IPS-11a (cell line): ENCODE results near the gene LHFPL6.

Experiments
- H3K4me3 ChIP-seq: one replicate; pipeline ENCODE4 v1.5.1; 2013; ENCODE audit warnings: low read depth, low read length, control low read depth

Gene LHFPL6

DNA sequence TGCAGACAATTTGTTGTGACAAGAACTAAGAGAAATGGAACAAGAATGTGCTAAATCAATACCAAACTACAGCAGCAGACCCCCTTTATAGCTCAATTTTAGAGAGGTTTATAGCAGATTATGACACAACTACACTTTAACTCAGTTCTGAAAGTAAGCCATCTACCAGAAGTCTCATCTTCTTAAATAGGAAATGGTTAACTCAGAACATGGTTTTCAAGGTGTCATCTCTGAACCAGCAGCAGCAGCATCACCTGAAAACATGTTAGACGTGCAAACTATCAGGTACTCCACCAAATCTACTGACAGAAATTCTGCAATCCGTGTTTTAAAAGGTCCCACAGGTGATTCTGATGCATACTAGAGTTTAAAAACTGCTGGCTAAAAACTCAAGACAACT is 6.8 kb downstream of the LHFPL6 start:
- no peak overlapping the region for H3K4me3 ChIP-seq

DNA sequence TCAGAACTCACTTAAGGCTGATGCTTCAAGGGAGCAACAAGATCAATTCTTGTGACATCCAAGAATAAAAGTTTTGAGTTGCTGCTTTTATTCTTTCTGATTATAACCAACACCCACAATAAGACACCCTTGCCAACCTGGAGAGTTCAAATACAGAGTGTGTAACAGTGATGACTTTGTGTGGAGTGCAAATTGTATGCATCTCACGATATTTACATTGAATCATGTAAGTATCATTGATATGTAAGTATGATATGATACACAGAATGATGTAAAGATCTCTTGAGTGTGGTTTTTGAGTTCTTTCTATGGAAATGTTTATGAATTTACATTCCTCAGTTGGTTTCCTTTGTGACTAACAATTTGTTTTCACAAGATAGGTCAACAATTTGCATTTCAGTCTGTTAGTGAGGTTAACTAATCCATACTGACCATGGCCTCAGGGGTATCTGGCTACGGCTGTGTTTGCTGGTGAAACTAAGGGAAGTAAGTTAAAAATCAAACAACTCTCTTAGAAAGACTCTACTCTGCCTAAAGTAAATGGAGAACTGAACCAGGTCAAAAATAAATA is 12.4 kb downstream of the LHFPL6 start:
- no peak overlapping the region for H3K4me3 ChIP-seq

DNA sequence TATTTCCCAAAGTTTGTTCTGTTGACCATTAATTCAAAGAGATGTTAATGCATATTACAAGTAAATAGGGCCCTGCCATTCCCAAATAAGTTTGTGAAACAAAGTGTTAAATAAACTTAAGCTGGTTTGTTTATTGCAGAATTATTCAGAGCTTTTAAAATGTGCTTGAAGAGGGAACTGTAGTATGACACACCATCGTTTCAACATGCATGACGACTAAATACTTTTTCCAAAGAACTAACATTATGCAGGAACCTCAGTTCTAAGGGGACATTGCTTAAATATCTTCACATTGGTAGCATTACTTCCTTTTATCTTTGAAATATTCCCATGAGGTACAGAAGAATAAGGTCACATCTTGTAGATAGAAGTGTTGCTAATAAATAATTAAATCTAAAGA is 14.6 kb downstream of the LHFPL6 start:
- no peak overlapping the region for H3K4me3 ChIP-seq

DNA sequence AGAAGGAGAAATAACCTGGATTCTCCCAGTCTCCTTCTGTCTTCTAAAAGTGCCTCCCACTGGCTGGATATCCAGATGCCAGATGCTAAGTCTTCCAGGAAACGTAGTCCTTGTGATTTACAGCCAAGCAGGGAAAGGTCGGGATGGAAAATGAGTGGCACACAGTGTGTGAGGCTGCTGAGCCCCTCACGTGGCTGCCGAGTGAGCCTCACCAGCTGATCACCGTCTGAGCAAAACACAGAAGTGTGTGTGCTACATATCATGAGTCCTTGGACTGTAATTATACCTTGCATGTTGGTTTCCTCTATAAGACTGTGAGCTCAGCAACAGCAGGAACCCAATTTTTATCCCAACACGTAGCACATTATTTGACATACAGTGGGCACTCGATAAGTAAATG is 15.1 kb downstream of the LHFPL6 start:
- H3K4me3 ChIP-seq, result no peak overlapping the region

DNA sequence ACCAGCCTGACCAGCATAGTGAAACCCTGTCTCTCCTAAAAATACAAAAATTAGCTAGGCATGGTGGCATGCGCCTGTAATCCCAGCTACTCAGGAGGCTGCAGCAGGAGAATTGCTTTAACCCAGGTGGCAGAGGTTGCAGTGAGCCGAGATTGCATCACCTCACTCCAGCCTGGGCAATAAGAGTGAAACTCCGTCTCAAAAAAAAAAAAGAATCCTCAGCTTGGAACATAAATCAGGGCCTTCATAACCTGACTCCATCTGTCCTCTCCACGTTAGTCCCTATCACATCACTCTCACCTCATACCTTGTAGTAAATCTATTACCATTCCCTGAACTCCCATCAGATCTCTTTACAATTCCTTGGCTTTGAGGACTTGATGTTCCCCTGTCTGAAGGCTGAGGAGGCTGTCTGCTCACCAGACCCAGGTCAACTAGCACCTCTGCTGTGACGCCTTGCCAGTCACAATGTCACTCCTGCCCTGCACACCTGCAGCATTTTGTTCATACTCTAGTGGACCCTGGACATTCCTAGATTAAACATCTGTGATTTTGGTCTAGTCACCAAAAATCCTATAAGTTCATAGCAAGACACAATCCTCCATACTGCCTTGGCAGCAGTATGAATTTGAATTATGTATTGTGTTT is 15.9 kb downstream of the LHFPL6 start:
- H3K4me3 ChIP-seq, result no peak overlapping the region

DNA sequence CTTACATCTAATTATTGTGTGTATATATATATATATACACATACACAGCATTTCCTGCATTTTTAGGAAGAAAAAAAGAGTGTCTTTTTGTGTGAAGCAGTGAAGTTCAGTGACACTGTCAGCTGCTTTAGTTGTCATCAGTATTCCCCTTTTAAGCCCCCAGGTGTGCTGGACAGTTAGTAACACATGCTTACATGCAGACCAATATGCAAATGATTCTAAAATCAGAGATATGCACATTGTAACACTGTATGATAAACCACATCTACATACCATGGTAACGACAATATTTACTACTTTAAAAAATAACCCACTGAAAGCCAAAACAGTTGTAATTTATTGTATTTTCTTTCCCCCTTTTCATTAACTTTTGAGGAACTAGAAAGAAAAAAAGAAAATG is 16.8 kb downstream of the LHFPL6 start:
- no peak overlapping the region for H3K4me3 ChIP-seq

DNA sequence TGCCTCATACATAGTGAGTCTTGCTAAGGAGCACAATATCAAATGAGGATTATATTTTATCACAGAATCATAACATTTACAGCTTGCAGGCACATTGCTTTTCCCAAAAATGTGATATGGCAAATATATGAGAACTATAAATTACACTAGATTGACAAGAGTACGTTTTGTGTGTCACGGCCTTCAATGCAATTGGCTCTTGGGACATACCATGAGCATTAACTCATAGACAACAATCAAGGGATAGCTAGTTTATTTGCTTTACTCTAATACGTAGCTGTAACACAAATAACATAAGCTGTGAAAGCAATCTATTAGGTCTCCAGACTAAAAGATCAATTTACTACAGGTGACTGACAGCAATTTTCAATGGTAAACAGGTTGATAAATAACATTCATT is 17.8 kb downstream of the LHFPL6 start:
- no peak overlapping the region for H3K4me3 ChIP-seq

DNA sequence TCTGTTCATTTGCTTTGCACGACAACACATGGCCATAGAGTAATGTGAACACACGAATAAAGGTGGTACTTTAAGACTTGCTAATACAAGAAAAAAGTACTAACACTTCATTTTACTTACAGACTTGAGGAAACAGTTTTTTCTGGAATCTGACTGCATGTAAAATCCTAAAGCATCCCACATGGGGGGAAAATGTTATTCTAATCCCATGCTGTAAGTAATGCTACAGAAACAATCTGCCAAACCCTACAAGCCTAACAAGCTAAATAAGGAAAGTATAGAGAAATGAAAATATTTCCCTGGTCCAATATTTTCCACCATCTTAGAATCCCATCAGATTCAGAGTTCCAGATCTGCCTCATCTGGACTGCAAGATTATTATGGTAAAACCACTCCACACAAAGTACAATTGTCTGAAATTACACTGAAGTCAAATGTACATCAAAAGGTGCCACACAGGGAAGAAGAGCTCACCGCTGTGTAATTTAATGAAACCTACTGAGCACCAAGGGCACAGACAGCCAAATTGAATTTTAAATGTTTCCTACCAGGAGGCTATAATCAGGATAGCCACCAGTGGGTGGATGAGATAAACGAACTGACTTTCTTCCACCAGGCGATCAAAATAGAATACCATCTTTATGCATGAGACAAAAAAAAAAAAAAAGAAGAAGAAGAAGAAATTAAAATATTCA is 22.0 kb downstream of the LHFPL6 start:
- H3K4me3 ChIP-seq, result no peak overlapping the region

DNA sequence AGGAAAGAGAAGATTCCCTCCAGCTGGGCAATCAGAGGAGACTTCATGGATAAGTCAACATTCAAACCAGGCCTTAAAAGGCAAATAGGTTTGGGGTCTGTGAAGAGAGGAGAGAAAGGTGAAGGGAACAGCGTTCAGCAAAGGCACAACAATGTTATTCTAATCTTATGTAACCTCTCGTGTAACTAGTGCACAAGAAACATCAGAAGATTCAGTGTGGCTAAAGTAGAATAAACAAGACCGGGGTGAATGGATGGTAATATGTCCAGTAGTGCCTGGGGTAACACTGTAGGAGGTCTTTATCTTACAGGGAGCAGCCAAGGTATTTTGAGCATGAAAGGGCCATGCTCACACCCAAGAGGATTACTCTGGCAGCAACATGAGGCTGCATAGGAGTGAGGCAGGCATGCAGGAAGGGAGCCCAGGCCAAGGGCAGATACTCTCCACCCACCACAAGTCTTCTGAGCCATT is 24.1 kb downstream of the LHFPL6 start:
- H3K4me3 ChIP-seq, result no peak overlapping the region

DNA sequence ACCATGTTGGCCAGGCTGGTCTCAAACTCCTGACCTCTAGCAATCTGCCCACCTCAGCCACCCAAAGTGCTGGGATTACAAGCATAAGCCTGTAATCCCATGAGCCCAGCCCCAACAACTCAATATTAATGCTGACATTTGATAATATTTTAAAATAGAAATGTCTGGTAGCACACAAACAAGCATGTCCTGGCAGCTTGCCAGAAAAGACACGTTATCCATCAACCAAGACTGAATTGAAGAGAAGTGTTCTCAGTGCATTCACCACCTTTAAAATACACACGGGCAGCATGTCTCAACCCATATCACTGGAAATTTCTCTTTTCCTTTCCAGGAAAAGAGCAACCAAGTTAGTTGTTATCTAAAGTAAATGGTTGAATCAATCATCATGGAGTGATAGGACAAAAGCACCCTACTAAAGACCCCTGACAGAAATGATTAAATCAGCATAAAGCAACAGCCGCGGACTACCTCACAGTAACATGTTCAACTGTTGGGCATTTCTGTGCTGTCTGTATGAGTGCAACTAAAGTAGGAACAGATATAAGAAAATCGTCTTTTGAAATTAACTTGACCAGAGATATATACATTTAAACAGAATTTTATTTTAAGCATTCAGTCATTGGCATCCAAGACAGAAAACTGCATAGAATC is 25.0 kb downstream of the LHFPL6 start:
- no peak overlapping the region for H3K4me3 ChIP-seq

DNA sequence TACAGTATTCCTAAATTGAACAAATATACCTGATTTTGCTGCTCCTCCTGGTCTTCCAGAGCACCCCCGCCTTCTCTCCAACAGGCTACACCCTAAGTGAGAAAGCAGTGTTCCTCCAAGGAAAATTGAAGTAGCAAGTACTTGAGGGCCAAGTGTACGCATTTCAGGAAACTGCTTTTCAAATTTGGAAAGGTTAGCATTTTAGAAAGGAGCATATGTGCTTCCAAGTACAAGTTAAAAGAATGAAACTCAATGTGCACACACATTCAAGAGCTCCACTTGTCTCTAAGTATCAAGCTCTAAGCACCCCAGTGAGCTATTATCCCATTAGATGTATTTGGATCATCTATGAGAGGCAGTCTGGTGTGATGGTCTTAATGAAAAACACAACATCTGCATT is 25.8 kb downstream of the LHFPL6 start:
- H3K4me3 ChIP-seq, result no peak overlapping the region

DNA sequence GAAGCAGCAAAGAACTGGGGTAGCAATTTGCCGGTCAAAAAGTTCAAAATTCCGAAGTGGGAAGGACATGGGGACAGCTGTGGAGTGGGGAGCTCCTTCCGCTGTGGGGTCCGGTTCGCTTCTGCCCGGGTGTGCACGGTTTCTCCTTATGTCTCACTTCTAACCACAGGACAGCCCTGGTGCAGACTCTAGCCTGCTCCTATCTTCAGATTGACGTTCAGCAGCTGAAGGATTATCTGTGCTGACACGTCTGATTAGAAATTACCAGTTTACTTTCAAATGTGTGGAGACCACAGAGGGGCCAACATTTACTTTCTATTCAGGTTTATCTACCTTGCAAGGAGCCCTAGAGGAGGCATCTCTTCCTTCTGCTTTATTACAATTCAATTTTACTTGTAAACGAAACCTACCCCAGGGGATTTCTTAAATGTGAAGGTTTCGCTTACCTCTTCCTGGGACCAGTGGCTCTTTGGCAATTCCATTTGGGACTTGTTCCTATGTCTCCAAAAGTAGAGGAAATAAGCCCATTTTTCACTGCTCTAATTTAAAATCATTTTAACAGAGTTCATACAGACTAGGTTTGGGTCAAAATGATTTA is 27.3 kb downstream of the LHFPL6 start:
- no peak overlapping the region for H3K4me3 ChIP-seq

DNA sequence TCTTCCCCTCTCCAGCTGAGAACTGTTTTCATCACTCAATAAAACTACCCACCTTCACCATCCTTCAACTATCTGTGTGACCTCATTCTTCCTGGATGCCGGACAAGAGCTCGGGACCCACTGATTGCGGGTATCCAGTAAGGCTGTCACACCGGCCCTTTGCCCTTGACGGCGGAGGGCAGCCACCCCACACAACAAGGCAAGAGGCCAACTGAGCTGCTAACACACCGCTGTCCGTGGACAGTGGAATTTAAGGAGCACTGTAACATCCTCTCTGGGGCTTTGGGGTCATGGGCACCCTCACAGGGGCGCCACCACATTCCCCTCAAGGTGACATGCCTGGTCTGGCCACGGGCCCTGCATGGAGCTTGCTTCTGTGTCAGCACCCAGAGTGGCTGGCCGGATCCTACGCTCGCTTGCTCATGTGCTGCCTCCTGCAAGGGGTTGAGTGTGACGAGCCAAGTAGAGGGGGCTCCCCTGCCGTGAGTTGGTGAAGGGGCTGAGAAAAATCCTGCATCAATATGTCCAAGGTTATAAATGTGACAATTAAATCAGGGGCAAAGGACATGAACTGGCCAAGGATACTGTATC is 31.4 kb downstream of the LHFPL6 start:
- no peak overlapping the region for H3K4me3 ChIP-seq

DNA sequence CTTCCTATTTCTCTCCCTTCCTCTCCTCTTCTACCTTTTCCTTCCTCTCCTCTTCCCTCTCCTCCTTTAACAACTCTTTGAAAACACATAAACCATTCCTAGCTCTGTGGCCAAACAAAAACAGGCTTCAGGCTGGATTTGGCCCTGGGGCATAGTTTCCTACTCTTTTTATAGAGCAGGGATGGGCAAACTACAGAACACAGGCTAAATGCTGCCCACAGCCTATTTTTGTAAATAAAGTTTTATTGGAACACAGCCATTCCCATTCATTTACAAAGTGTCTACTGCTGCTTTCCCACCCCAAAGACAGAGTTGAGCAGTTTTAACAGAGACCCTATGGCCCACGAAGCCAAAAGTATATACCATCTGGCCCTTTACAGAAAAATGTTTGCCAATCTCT is 35.4 kb downstream of the LHFPL6 start:
- no peak overlapping the region for H3K4me3 ChIP-seq

DNA sequence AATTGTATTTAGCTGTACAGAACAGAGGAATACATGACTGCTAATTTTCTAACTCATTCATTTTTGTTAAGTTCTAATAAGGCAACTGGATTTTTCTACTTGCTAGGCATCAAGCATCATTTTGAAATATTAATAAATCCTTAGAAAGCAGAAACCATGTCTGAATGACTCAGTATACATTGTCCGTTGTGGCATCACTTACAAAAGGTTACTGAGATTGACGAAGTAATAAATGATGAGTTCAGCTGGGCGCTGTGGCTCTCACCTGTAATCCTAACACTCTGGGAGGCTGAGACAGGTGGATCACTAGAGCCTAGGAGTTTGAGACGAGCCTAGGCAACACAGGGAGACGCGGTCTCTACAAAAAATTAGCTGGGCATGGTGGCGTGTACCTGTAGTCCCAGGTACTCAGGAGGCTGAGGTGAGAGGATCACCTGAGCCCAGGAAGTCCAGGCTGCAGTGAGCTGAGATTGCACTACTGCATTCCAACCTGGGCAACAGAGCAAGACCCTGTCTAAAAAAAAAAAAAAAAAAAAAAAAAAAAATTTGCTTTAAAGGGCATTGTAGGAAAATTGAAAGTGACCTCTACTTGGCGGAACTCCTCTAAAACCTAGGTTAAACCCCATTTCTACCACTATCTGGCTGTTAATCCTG is 36.6 kb downstream of the LHFPL6 start:
- H3K4me3 ChIP-seq, result no peak overlapping the region

DNA sequence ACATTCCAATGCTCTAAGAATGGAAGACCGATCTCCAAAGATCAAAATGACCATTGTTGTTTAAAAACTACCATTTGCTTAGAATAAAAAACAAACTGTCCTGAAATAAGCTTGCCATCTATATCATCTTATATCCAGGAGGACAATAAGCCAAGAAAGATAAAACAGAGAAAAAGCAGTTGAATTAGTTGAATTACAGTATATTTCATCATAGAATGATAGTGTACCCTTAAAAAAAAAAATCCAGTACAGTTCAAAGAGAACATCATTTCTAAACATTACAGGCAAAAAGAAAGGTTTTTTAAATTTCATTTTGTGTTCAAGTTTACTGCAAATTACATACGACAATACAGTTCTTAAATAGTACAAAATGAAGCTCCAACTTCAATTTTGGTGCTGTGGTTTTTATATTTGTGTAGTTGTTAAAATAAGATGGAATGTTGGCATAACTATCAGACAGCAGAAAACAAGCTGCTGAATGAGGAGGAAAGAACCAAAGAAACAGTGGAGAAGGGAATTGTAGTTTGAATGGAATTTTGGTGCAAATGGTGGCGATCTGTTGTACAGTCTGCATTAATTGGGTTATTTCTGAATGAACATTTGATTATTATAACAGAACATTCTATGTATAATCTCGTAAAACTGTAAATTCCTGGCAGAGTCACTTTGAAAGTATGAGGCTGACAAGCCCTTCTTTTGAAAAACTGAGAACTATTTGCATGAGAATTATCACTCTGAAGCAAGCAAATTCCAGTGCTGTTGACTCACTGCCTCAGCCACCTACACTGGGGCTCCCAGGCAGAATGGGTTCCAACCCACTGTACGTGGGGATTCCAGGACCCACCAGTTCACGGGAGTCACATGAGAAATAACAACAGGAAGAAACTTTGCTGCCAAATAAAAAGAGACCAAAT is 37.7 kb downstream of the LHFPL6 start:
- no peak overlapping the region for H3K4me3 ChIP-seq

DNA sequence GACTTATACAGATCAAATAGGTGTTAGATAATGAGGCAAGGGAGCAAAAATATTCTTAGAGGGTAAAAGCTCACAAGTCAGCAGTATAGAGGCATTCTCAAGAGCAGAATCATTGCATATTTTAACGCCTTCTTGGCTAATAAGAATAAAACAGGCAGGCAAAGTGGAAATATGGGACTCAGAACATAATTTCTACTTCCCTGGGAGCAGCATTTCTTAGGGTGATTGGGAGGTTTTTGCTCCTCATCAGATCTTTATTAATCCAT is 39.6 kb downstream of the LHFPL6 start:
- no peak overlapping the region for H3K4me3 ChIP-seq

DNA sequence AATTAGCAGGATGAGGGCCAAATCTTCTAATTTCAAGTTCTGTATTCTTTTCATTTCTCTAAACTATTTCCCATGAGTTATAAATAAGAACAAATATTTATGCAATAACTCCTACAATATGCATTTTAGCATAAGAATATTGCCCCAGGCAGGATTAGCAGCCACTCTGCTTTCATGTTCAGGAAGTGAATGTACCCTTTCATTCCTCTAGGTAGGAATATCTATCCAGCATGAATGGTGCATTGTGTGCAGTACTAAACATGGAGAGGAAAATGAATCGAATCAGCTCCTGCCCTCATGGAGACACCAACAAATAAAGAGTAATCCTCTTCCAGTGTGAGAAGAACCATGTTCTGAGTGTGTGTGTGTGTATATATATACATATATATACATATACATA is 41.0 kb downstream of the LHFPL6 start:
- no peak overlapping the region for H3K4me3 ChIP-seq

DNA sequence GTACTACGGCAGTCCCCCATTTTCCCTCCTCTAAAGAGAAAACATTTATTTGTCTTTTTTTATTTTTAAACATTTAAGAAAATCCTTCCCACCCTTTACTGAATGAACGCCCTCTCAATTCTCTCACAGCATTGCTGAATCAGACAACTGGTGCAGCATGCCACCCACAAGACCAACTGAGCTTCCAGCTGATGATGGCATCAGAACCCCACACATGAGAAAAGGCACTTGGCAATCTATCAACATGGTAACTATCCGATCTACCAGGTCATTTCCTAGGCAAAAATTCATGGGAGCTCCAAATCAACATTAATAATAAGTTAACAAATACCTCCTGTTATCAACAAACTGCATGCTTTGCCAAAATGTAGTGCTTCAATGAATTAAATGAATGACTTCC is 43.1 kb downstream of the LHFPL6 start:
- no peak overlapping the region for H3K4me3 ChIP-seq
